DND-41 (cell line): ENCODE measurements around the gene RBFOX1.

Source experiments
- CTCF ChIP-seq: IDR thresholded peaks from 2 replicates; pipeline ENCODE4 v1.5.1; 2012; ENCODE audit warnings: borderline replicate concordance, low read length, moderate library complexity, mild to moderate bottlenecking; ENCODE audit not compliant: poor library complexity, severe bottlenecking; ENCODE audit errors: extremely low read depth
- EZH2 ChIP-seq: IDR thresholded peaks from 3 replicates; pipeline ENCODE4 v1.6.1; 2012; ENCODE audit warnings: borderline replicate concordance, low read depth, mild to moderate bottlenecking, moderate library complexity, low read length, inconsistent platforms; ENCODE audit not compliant: severe bottlenecking

- TF ChIP-seq CTCF (no peak), EZH2 (no peak)
These were observed 41.1 kb downstream of the RBFOX1 start for GRCh38 chr16:7373776-7374175.
